ENCODE measurements around the gene DBNL. TPM values are rescaled to one million over a fixed set of nuclear protein-coding genes. Genes with fewer than 3 reads are reported as not detected.

DBNL gene
- total and polyA plus RNA-seq, 2 of the 13 experiments (the other 11 are each of a cell fraction or from before 2014, with no cell fraction given): 20.8 to 35.1 TPM

DNA sequence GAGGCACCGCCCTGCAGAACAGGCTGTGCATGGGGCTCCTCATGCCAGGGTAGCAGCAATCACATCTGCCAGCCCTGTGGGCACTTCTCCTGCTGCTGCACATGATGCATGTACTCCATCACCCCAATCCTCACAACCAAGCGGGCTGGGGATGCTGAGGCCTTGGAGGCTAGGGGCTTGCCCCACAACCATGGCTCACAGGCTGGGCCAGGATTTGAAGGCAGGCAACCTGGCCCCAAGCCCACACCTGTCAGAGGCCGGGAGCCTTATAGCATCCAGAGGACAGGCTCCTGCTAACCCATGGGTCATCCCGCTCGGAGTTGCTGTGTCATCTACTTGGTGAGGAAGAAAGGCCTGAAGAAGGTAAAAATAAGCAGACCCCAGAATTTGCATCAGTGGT, 35.6 kb downstream of the DBNL start:
- H3K27ac ChIP-seq (ENCODE audit: extremely low read length, insufficient read depth, low read length): no peak overlapping the region
- no peak for ATAC-seq
- no peaks in the 10 kb centered on the region for H4K20me1 ChIP-seq (ENCODE audit: insufficient read depth, low read length)
- intact Hi-C loops (cut with micrococcal nuclease; ENCODE audit: unreplicated experiment) (no loop called here), in situ Hi-C loops (cut with HindIII; ENCODE audit: extremely low pct_ligation_motif_present, low pct_unique_long_range_greater_than_20kb) (no loop called here)
- ChIA-PET POLR2A (interaction anchor here (1.2 kb wide), 1 partner anchor 8 kb away, joined by 4 read pairs; no protein-coding TSS in a partner anchor), CTCF (ENCODE audit: low intra/inter-chr PET ratio, low total read pairs) (no interaction called here)
- peaks cover 19% of the 10 kb centered on the region for H3K4me1 ChIP-seq (ENCODE audit: insufficient read depth, low read length)
- H2AFZ ChIP-seq (ENCODE audit: low read length): no peak overlapping the region
- H3K4me3 ChIP-seq (replicated peaks in 1 of 3; ENCODE audit: insufficient read depth in 1 of 3, low read depth in 2 of 3, low read length in 3 of 3): no peak overlapping the region
- no peaks in the 10 kb centered on the region for H3K79me2 ChIP-seq (ENCODE audit: insufficient read depth, low read length)
- no peaks in the 10 kb centered on the region for H3K9me3 ChIP-seq (ENCODE audit: low read length)
- TF ChIP-seq ZNF34 (CRISPR knock-in tag; IDR thresholded peaks at IDR 0.05; ENCODE audit: borderline replicate concordance) (no peak), SRY (CRISPR knock-in tag; IDR thresholded peaks at IDR 0.05) (no peak), NR3C1 (CRISPR knock-in tag; IDR thresholded peaks at IDR 0.05) (no peak), NFIC (IDR thresholded peaks at IDR 0.05; ENCODE audit: low read length) (no peak), BRD4 (CRISPR knock-in tag; IDR thresholded peaks at IDR 0.05) (no peak), NFATC3 (CRISPR knock-in tag; IDR thresholded peaks at IDR 0.05) (no peak)
- TF ChIP-seq, protein P1, sequence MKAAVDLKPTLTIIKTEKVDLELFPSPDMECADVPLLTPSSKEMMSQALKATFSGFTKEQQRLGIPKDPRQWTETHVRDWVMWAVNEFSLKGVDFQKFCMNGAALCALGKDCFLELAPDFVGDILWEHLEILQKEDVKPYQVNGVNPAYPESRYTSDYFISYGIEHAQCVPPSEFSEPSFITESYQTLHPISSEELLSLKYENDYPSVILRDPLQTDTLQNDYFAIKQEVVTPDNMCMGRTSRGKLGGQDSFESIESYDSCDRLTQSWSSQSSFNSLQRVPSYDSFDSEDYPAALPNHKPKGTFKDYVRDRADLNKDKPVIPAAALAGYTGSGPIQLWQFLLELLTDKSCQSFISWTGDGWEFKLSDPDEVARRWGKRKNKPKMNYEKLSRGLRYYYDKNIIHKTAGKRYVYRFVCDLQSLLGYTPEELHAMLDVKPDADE (CRISPR knock-in tag; IDR thresholded peaks at IDR 0.05): no peak
- DNase-seq (ENCODE audit: low spot score): no peak
- BruUV-seq (replicated peaks): no TSS peak
- no peak overlapping the region for H3K4me2 ChIP-seq (ENCODE audit: low read depth, low read length)
- peaks cover 0 to 14% of the 10 kb centered on the region in 2 experiments; a peak in 2 of 5 replicates for H3K27me3 ChIP-seq (ENCODE audit: control insufficient read depth in 1 of 2, insufficient read depth in 2 of 2, low read length in 2 of 2)
- no peak overlapping the region for H3K9ac ChIP-seq (ENCODE audit: insufficient read depth, low read depth, low read length)
- FAIRE-seq: no peak
- WGBS (ENCODE audit: low lambda C conversion rate): 100% methylated on average over 4 of the region's 5 CpGs
- H3K36me3 ChIP-seq (replicated peaks in 1 of 2; ENCODE audit: control insufficient read depth in 1 of 2, insufficient read depth in 2 of 2, low read length in 2 of 2): peaks cover 6 to 16% of the 10 kb centered on the region in 2 experiments; a peak in 4 of 5 replicates

GRCh38 chr7:44080686-44081265, 36.3 kb downstream of the DBNL start:
- peak overlapping the region; percentile 15; the same call in 1 of the 2 replicates for H3K9ac ChIP-seq (ENCODE audit: insufficient read depth, low read depth, low read length)
- no peak for TF ChIP-seq SALL2 (CRISPR knock-in tag; IDR thresholded peaks at IDR 0.05)
- TF ChIP-seq ZNF784 (CRISPR knock-in tag; IDR thresholded peaks at IDR 0.05; ENCODE audit: borderline replicate concordance): no peak
- TF ChIP-seq DMTF1 (CRISPR knock-in tag; IDR thresholded peaks at IDR 0.05): no peak
- TF ChIP-seq, protein P2, sequence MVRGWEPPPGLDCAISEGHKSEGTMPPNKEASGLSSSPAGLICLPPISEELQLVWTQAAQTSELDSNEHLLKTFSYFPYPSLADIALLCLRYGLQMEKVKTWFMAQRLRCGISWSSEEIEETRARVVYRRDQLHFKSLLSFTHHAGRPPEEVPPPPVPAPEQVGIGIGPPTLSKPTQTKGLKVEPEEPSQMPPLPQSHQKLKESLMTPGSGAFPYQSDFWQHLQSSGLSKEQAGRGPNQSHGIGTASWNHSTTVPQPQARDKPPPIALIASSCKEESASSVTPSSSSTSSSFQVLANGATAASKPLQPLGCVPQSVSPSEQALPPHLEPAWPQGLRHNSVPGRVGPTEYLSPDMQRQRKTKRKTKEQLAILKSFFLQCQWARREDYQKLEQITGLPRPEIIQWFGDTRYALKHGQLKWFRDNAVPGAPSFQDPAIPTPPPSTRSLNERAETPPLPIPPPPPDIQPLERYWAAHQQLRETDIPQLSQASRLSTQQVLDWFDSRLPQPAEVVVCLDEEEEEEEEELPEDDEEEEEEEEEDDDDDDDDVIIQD (CRISPR knock-in tag; IDR thresholded peaks at IDR 0.05; ENCODE audit: low read depth): no peak
- no peak for TF ChIP-seq ZNF569 (CRISPR knock-in tag; IDR thresholded peaks at IDR 0.05; ENCODE audit: borderline replicate concordance)

More at GRCh38 chr7:44080686-44081265, 36.3 kb downstream of the DBNL start:
- H3K79me2 ChIP-seq (ENCODE audit: insufficient read depth, low read length): no peaks in the 10 kb centered on the region
- no peaks in the 10 kb centered on the region for H3K9me3 ChIP-seq (ENCODE audit: low read length)
- in situ Hi-C loops (cut with HindIII; ENCODE audit: extremely low pct_ligation_motif_present, low pct_unique_long_range_greater_than_20kb): no loop called here
- POLR2A ChIA-PET: interaction anchor here (0.6 to 1.2 kb wide), 3 partner anchors 8 to 42 kb away, joined by 3 to 4 read pairs (median 3); no protein-coding TSS in a partner anchor
- H3K4me1 ChIP-seq (ENCODE audit: insufficient read depth, low read length): peaks cover 19% of the 10 kb centered on the region
- ATAC-seq: no peak
- peaks cover 6 to 13% of the 10 kb centered on the region in 2 experiments; a peak in 4 of 5 replicates for H3K36me3 ChIP-seq (replicated peaks in 1 of 2; ENCODE audit: control insufficient read depth in 1 of 2, insufficient read depth in 2 of 2, low read length in 2 of 2)
- FAIRE-seq: no peak
- peak overlapping the region; percentile 81 for H3K4me2 ChIP-seq (ENCODE audit: low read depth, low read length)
- DNase-seq (ENCODE audit: low spot score): no peak
- WGBS (ENCODE audit: low lambda C conversion rate): 96% methylated on average over 8 of the region's 11 CpGs
- H3K4me3 ChIP-seq (replicated peaks in 1 of 3; ENCODE audit: insufficient read depth in 1 of 3, low read depth in 2 of 3, low read length in 3 of 3): no peak overlapping the region
- CTCF ChIA-PET (ENCODE audit: low intra/inter-chr PET ratio, low total read pairs): no interaction called here
- no TSS peak for BruUV-seq (replicated peaks)
- H2AFZ ChIP-seq (ENCODE audit: low read length): no peak overlapping the region
- peaks cover 0 to 14% of the 10 kb centered on the region in 2 experiments; a peak in 2 of 5 replicates for H3K27me3 ChIP-seq (ENCODE audit: control insufficient read depth in 1 of 2, insufficient read depth in 2 of 2, low read length in 2 of 2)
- H4K20me1 ChIP-seq (ENCODE audit: insufficient read depth, low read length): no peaks in the 10 kb centered on the region
- peak overlapping the region; percentile 30 for H3K27ac ChIP-seq (ENCODE audit: extremely low read length, insufficient read depth, low read length)
- intact Hi-C loops (cut with micrococcal nuclease; ENCODE audit: unreplicated experiment): no loop called here
